ENCODE data around the gene C5orf63.

DNA sequence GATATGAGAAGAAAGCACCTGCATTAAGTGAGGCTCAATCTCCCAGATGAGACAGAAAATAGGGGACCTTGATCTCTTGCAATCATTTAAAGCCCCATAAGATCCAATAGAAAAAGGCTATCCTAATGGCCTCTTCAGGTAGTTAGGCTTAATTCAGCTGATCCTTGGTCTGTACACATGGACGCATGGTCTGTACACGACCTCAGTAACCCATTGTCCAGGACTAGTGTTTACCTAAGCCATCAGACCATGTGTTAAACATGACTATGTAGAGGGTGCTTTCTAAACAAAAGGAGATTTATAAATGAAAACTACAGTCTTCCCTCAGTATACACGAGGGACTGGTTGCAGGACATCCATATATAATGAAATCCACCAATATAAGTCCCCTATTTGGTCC, 50.5 kb downstream of the C5orf63 start:
- TF ChIP-seq, protein P1, sequence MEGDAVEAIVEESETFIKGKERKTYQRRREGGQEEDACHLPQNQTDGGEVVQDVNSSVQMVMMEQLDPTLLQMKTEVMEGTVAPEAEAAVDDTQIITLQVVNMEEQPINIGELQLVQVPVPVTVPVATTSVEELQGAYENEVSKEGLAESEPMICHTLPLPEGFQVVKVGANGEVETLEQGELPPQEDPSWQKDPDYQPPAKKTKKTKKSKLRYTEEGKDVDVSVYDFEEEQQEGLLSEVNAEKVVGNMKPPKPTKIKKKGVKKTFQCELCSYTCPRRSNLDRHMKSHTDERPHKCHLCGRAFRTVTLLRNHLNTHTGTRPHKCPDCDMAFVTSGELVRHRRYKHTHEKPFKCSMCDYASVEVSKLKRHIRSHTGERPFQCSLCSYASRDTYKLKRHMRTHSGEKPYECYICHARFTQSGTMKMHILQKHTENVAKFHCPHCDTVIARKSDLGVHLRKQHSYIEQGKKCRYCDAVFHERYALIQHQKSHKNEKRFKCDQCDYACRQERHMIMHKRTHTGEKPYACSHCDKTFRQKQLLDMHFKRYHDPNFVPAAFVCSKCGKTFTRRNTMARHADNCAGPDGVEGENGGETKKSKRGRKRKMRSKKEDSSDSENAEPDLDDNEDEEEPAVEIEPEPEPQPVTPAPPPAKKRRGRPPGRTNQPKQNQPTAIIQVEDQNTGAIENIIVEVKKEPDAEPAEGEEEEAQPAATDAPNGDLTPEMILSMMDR (IDR thresholded peaks at IDR 0.05; ENCODE audit: poor library complexity, severe bottlenecking) = no peak
- TF ChIP-seq POLR2AphosphoS5 (IDR thresholded peaks at IDR 0.05) (no peak), EZH2 (IDR thresholded peaks at IDR 0.05; ENCODE audit: borderline replicate concordance, insufficient read depth, low read length, poor library complexity, severe bottlenecking) (no peak), SMC3 (conservative IDR thresholded peaks at IDR 0.05; ENCODE audit: poor library complexity) (no peak), EP300 (conservative IDR thresholded peaks at IDR 0.05; ENCODE audit: poor library complexity, severe bottlenecking) (no peak), MXI1 (conservative IDR thresholded peaks at IDR 0.05; ENCODE audit: poor library complexity, severe bottlenecking) (no peak), TAF1 (IDR thresholded peaks at IDR 0.05; ENCODE audit: low read depth) (no peak), RAD21 (conservative IDR thresholded peaks at IDR 0.05) (no peak)
- TF ChIP-seq, protein P2, sequence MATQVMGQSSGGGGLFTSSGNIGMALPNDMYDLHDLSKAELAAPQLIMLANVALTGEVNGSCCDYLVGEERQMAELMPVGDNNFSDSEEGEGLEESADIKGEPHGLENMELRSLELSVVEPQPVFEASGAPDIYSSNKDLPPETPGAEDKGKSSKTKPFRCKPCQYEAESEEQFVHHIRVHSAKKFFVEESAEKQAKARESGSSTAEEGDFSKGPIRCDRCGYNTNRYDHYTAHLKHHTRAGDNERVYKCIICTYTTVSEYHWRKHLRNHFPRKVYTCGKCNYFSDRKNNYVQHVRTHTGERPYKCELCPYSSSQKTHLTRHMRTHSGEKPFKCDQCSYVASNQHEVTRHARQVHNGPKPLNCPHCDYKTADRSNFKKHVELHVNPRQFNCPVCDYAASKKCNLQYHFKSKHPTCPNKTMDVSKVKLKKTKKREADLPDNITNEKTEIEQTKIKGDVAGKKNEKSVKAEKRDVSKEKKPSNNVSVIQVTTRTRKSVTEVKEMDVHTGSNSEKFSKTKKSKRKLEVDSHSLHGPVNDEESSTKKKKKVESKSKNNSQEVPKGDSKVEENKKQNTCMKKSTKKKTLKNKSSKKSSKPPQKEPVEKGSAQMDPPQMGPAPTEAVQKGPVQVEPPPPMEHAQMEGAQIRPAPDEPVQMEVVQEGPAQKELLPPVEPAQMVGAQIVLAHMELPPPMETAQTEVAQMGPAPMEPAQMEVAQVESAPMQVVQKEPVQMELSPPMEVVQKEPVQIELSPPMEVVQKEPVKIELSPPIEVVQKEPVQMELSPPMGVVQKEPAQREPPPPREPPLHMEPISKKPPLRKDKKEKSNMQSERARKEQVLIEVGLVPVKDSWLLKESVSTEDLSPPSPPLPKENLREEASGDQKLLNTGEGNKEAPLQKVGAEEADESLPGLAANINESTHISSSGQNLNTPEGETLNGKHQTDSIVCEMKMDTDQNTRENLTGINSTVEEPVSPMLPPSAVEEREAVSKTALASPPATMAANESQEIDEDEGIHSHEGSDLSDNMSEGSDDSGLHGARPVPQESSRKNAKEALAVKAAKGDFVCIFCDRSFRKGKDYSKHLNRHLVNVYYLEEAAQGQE (IDR thresholded peaks at IDR 0.05; ENCODE audit: borderline replicate concordance) = no peak
